Measurements from ENCODE around the gene LYG1.
"Not testable (repeated sequence)": the region's sequence is repeated elsewhere in the genome, so short reads cannot be mapped to it uniquely, and the experiment has no call there.

LYG1 gene

DNA sequence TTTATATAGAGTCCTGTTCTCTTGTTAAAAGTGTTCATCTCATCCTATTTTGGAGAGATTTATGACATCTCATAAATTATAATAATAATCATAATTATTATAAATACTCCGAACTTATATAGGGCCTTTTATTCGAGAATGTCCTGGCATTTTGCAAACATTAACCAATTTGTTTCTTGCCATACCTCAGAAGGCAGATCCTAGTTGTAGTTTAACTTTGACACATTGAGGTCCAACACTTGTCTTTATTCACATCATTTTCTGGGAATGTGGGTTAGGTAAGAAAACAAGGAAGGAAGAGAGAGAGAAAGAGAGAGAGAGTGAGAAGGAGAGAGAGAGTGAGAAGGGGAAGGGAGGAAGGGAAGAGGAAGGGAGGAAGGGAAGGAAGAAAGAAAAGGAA is at the start of gene LYG1:
Gene LYG1, minus strand, starts transcription at position 101 of the 400 bp plus-strand sequence. CDS start 5,527 bp downstream, outside the sequence.
- DNase-seq: not testable (repeated sequence)

DNA sequence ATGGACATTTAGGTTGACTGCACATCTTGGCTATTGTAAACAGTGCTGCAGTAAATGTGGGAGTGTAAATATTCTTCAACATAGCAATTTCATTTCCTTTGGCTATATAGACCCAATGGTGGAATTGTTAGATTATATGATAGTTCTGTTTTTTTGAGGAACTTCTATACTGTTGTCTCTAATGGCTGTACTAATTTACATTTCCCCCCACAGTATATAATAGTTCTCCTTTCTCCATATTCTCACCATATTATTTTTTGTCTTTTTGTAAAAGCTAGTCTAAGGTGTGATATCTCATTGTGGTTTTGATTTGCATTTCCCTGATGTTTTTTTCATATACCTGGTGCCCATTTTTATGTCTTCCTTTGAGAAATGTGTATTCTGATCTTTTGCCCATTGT is 49.2 kb upstream of the LYG1 start:
- DNase-seq: no peak

DNA sequence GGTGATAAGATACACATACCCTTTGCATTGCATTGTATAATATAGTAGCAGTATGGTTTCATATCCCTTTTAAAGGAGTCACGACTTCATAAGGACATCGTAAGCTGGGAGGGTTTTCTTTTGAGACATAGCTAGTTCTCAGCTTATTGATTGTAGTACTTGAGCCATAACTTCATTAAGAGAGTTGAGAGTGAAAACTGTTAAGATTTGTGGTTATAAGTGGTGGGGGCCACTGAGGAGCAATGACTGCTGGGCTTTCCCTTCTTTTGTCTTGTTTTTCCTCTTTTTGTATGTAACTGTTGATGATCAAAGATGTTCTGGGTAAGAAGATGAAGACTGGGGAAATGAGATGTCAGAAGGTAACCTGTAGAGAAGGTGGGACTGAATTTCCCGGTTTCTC is 47.2 kb upstream of the LYG1 start:
- DNase-seq: no peak

DNA sequence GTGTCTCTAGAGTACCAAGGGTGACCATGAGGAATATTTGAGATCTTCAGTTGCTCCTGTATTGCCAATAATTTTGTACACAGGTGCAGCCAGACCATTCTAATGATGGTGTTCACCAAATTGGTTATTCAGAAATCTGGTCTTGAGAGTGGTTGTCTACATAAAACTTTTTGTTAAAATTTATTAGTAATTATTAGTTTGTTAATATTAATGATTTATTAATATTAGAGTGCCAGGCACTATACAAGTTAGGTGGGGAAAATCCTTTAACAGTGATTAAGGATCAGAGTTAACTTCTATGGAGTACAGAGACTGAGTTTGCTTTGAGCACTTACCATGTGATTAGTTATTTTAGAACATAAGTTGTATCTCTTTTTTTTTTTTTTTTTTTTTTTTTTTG is 45.2 kb upstream of the LYG1 start:
- no peak for DNase-seq

- DNase-seq: not testable (repeated sequence)
Observed at GRCh38 chr2:99345446-99345845, 44.4 kb upstream of the LYG1 start.

GRCh38 chr2:99342536-99342935 is 41.5 kb upstream of the LYG1 start:
- DNase-seq: no peak

GRCh38 chr2:99340669-99341236 is 39.8 kb upstream of the LYG1 start:
- DNase-seq: no peak

DNA sequence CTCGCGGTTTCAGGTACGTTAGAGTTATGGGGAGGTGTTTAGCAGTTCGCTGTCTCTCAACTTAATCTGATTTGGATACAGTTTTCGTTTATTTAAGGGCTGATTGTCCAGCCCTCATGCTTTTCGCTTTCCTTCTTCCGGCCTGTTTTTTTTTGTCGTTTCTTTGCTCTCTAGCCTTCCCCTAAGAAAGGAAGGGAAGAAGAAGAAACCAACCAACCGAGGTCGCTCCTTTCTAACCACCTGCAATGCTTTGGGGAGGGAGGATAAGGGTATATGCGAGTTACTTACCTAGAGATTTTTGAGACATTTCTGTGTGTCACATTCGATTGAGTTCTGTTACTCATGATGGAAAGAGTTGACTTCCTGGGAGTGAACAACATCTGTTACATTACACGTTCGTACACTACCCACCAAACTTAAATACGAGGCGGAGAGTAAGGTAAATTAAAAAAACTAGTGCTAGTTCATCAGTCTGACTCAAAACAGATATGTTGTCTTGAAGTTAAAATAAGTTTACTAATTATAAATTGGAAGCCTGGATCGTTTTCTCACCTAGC is 37.1 kb upstream of the LYG1 start:
- peak; percentile 29 for DNase-seq

- DNase-seq: peak; percentile 97
Observed at GRCh38 chr2:99337113-99338028, 36.4 kb upstream of the LYG1 start, which contains the start of gene EIF5B. EIF5B (plus strand) TSS chr2:99337389; CDS start chr2:99337555, 166 bp downstream.

DNA sequence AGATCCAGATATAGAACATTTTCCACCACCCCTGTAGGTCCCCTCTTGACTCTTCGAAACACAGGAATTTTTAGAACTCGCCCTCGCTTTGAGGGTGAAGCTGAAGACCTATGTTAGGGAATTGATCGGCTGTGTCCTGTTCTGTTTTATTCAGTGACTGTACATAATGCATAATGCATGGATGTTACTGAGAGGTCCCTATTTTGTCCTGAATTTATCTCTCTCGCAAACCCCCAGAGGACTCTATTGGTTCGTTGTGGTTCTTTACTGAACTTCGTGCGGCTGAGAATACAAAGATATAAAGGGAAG is 35.8 kb upstream of the LYG1 start:
- no peak for DNase-seq

- peak; percentile 99 for DNase-seq
Observed at GRCh38 chr2:99335911-99336803, 35.2 kb upstream of the LYG1 start, which contains the start of gene TXNDC9. TXNDC9 (minus strand) TSS chr2:99336333; CDS start chr2:99333210, 3,123 bp downstream.

GRCh38 chr2:99325384-99325783 is 24.4 kb upstream of the LYG1 start:
- no peak for DNase-seq

DNA sequence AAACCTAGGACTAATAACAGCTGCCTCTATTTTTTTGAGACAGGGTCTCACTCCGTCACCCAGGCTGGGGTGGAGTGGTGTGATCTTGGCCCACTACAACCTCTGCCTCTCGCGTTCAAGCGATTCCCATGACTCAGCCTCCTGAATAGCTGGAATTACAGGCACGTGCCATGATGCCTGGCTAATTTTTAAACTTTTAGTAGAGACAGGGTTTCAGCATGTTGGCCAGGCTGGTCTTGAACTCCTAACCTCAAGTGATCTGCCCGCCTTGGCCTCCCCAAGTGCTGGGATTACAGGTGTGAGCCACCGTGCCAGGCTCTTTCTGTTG is 16.8 kb upstream of the LYG1 start:
- not testable (repeated sequence) for DNase-seq

DNA sequence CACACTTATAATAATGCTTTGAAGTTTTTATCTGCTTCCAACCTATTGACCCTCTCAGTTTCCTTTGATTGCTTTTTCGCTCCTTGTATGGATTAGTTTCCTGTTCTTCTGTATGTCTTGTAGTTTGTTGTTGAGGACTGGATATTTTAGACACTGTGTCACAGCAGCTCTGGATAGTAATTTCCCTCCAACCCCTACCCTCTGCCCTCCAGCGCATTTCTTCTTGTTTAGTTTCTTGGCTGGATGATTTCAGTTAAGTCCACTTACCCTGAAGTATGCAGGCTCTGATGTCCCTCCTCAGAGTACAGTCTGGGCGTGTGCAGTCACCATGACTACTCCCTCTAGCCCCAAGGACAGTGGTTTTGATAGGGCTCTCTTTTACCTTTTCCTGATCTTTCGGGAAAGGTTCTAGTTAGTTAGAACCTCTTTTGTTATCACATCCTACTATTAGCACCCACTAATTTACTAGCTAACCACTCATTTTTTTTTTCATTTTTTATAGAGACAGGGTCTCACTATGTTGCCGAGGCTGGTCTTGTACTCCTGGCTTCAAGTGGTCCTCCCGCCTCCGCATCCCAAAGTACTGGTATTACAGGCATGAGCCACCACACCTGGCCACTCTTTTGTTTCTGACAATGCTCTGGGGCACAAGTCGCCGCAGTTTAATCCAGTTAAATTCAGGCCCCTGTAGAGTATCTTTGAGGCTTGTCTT is 16.3 kb upstream of the LYG1 start:
- DNase-seq: no peak

GRCh38 chr2:99299580-99299979 is 1.4 kb downstream of the LYG1 start:
- DNase-seq: no peak

DNA sequence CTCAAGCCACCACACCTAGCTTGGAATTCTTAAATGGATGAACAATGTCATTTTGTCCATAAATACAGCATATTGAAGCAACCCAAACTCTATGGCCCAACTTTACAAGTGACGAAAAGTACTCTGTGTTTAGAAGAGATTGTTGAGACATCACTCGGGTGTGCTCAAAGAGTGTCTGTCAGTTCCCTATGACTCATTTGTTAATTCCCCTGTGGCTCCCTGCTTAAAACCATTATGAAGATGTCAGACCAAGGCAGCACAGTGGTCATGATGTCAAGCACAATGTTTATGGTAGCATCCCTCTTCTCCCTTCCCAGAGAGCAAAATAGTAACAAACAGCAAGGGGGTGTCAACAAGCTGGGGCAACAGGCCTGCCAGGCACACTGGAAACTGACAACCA is 3.0 kb downstream of the LYG1 start:
- no peak for DNase-seq

GRCh38 chr2:99285526-99285925 is 15.5 kb downstream of the LYG1 start:
- no peak for DNase-seq

- no peak for DNase-seq
Observed at GRCh38 chr2:99279969-99280695, 20.9 kb downstream of the LYG1 start.

GRCh38 chr2:99278793-99279291 is 22.2 kb downstream of the LYG1 start:
- DNase-seq: no peak

DNA sequence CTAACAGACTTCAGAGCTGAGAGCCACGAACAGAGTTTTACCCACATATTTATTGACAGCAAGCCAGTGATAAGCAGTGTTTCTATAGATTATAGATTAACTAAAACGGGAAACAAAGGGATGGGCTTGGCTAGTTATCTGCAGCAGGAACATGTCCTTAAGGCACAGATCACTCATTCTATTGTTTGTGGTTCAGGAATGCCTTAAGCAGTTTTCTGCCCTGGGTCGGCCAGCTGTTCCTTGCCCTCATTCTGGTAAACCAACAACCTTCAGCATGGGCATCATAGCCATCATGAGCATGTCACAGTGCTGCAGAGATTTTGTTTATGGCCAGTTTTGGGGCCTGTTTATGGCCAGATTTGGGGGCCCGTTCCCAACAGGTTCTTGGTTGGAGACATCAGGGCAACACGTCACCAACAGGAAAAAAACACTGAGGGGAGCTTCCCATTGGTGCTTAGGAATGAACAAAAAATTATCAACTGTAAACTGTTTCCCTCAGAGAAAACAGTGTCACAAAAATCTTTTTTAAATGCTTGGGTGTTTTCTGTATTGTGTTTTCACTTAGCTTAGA is 22.7 kb downstream of the LYG1 start:
- DNase-seq: not testable (repeated sequence)

DNA sequence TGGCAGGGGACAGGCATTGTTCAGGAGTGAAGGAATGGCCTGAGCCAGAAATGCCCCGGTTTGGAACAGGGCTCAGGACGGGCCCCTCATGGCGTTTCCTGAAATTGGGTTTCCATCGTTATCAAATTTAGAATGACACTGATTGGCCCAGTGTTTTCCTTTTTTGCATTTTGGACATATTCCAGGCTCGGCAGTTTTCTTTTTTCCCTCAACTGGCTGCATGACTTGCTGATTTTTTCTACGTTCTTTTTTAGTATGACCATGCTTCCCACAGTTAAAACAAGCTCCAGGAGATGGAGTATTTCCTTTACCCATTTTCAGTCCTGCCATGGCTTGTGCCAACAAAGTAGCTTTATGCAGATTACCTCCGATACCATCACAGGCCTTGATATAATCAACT is 25.1 kb downstream of the LYG1 start:
- DNase-seq: no peak

All from CD4-positive, alpha-beta T cell treated with Interleukin-4 for 4 hours (primary cell).